ENCODE results near the gene GLDC.

GLDC gene

GRCh38 chr9:6489099-6489498, 156.4 kb downstream of the GLDC start:
- DNase-seq, result no peak

GRCh38 chr9:6488395-6488794, 157.1 kb downstream of the GLDC start:
- no peak for DNase-seq

GRCh38 chr9:6484210-6484609, 161.3 kb downstream of the GLDC start:
- DNase-seq, result no peak
